Diencephalon (tissue), 1 donor: ENCODE measurements around the gene SLC25A25. TPM values are rescaled to one million over a fixed set of nuclear protein-coding genes. Genes with fewer than 3 reads are reported as not detected.

Experiments used
- total RNA-seq: library from RNA; depleted of rRNA; stranded (reverse); fragments of >200 nt; gene quantifications from one replicate; pipeline ENCODE4 v1.2.3, GENCODE V29; 2014

Gene SLC25A25
- total RNA-seq = 35.8 TPM

GRCh38 chr9:128067645-128068385 lies at the start of gene SLC25A25:
Gene SLC25A25 (plus strand): TSS chr9:128068232. CDS start chr9:128068320, 88 bp downstream.

GRCh38 chr9:128066713-128067644 lies 1.1 kb upstream of the SLC25A25 start, which contains the start of gene NAIF1:
Gene NAIF1 (minus strand): TSS chr9:128067320. CDS start chr9:128067101, 219 bp downstream.

GRCh38 chr9:128127568-128127989 lies 59.5 kb downstream of the SLC25A25 start, which contains the start of gene PTGES2:
Gene PTGES2 (minus strand): TSS chr9:128127729. CDS start chr9:128127717, 12 bp downstream.

GRCh38 chr9:128149001-128149701 lies 81.1 kb downstream of the SLC25A25 start, which contains the start of gene LCN2:
Gene LCN2 (plus strand): TSS chr9:128149453. CDS start chr9:128149526, 73 bp downstream.

Other genes with a start within 250 kb of the SLC25A25 start
- 1.8 TPM for gene ENG, start 213.6 kb upstream of the SLC25A25 start, total RNA-seq
- 68.7 TPM for gene AK1, start 190.6 kb upstream of the SLC25A25 start, total RNA-seq
- gene ST6GALNAC6, start 168.6 kb upstream of the SLC25A25 start, total RNA-seq = 46.4 TPM
- gene ST6GALNAC4, start 151.2 kb upstream of the SLC25A25 start, total RNA-seq = 9.9 TPM
- 11.5 TPM for gene PIP5KL1, start 137.5 kb upstream of the SLC25A25 start, total RNA-seq
- gene DPM2, start 130.4 kb upstream of the SLC25A25 start, total RNA-seq = 15.5 TPM
- gene EEIG1, start 87.2 kb upstream of the SLC25A25 start, total RNA-seq = 6.9 TPM
- gene NAIF1, start 912 bp upstream of the SLC25A25 start, total RNA-seq = 7.4 TPM
- 56.5 TPM for gene PTGES2, start 59.5 kb downstream of the SLC25A25 start, total RNA-seq
- gene LCN2, start 81.2 kb downstream of the SLC25A25 start, total RNA-seq = not detected
- 62.7 TPM for gene BBLN, start 92.0 kb downstream of the SLC25A25 start, total RNA-seq
- gene CIZ1, start 123.3 kb downstream of the SLC25A25 start, total RNA-seq = 22.6 TPM
- gene DNM1, start 135.1 kb downstream of the SLC25A25 start, total RNA-seq = 155 TPM
- 61.8 TPM for gene GOLGA2, start 207.8 kb downstream of the SLC25A25 start, total RNA-seq
- 8.5 TPM for gene SWI5, start 208.0 kb downstream of the SLC25A25 start, total RNA-seq